Gastroesophageal sphincter (tissue), 3 donors: Measurements from ENCODE around the gene ERCC5.

Source experiments
- EP300 ChIP-seq: sonication (generic); formaldehyde crosslinking; IDR thresholded peaks from one replicate; pipeline ENCODE4 v1.6.1; 2017; ENCODE audit warnings: antibody characterized with exemption, mild to moderate bottlenecking
- POLR2A ChIP-seq, 2 donors: fragments of 450-650 bp; IDR thresholded peaks; one replicate each; pipeline ENCODE4 v1.6.1; 2017; ENCODE audit warnings: antibody characterized with exemption in 2 of 2, mild to moderate bottlenecking in 2 of 2, moderate library complexity in 1 of 2
- TF ChIP-seq, protein P1 (sequence below), 4 experiments: fragments of 200-600 bp in 2 of 4; fragments of 450-650 bp in 2 of 4; sonication (generic) in 1 of 4; IDR thresholded peaks; one replicate each; pipeline ENCODE4 v1.5.1; 2017 to 2019; ENCODE audit warnings: antibody characterized with exemption in 4 of 4, mild to moderate bottlenecking in 2 of 4, moderate library complexity in 2 of 4

DNA sequence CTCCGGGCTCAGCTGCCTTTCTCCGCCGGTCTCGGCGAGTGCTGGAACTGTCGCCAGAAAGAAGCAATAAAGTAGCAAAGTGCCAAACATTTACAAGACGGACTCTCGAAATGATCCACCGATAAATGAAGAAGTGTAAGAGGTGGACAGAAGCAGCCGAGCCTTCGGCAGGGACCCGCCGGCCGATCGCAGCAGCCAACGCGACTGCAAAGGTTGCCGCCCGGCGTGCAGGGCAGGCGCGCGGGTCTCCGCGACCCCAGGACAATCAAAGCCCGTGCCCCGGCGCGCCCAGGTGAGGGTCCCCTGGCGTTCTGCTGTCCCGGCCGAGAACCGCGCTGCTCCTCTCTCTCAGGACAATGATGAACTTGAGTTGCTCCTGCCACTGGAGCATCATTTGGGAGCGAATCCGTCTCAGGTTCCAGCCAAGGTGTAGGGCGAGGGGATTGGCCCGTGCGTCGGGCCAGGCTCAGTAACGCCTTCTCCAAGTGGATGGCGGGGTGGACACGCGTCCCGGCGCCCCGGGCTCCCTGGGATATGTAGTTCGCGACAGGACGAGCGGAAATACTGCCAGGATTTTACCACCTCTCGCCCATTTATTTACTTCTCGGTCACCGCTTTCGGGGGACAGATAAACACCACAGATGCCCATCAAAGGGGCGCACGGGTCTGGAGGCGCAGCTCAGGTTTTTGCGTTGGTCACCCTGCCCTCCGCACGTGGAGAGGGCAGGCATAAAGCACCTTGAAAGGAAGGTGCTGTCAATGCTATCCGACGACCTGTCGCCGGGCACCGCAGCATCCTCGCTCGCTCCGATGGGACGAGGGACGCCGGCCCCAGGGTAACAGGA, 47.0 kb upstream of the ERCC5 start, which contains the start of the genes BIVM and POGLUT2:
- TF ChIP-seq, protein P1, sequence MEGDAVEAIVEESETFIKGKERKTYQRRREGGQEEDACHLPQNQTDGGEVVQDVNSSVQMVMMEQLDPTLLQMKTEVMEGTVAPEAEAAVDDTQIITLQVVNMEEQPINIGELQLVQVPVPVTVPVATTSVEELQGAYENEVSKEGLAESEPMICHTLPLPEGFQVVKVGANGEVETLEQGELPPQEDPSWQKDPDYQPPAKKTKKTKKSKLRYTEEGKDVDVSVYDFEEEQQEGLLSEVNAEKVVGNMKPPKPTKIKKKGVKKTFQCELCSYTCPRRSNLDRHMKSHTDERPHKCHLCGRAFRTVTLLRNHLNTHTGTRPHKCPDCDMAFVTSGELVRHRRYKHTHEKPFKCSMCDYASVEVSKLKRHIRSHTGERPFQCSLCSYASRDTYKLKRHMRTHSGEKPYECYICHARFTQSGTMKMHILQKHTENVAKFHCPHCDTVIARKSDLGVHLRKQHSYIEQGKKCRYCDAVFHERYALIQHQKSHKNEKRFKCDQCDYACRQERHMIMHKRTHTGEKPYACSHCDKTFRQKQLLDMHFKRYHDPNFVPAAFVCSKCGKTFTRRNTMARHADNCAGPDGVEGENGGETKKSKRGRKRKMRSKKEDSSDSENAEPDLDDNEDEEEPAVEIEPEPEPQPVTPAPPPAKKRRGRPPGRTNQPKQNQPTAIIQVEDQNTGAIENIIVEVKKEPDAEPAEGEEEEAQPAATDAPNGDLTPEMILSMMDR (IDR thresholded peaks at IDR 0.05) = no peak
- no peak for TF ChIP-seq EP300
- TF ChIP-seq POLR2A (IDR thresholded peaks at IDR 0.05) = no peak
